Sigmoid colon (tissue), 7 donors: ENCODE data around the gene SORCS2. TPM values are rescaled to one million over a fixed set of nuclear protein-coding genes. Genes with fewer than 3 reads are reported as not detected.
A peak's percentile ranks its signal among the peaks of the same experiment; 100 is the strongest.

Experiments used
- DNase-seq: peaks from one replicate; pipeline ENCODE4 v3.0.0-alpha.2; 2019
- H3K27ac ChIP-seq, 4 donors: fragments of 200-600 bp; sonication (generic); one replicate each; pipeline ENCODE4 v1.5.1; 2016 to 2019; ENCODE audit warnings: mild to moderate bottlenecking in 1 of 4
- H3K27me3 ChIP-seq, 3 donors: fragments of 200-600 bp; sonication (generic); one replicate each; pipeline ENCODE4 v1.5.1; 2019; ENCODE audit warnings: mild to moderate bottlenecking in 1 of 3
- H3K36me3 ChIP-seq, 4 donors: fragments of 200-600 bp; sonication (generic); one replicate each; pipeline ENCODE4 v1.5.1; 2016 to 2019
- H3K4me1 ChIP-seq, 4 donors: fragments of 200-600 bp; sonication (generic); one replicate each; pipeline ENCODE4 v1.5.1; 2017 to 2019
- H3K4me3 ChIP-seq, 4 donors: fragments of 200-600 bp; sonication (generic); one replicate each; pipeline ENCODE4 v1.5.1; 2017 to 2019; ENCODE audit warnings: mild to moderate bottlenecking in 2 of 4, moderate library complexity in 1 of 4
- H3K9me3 ChIP-seq, 4 donors: fragments of 200-600 bp in 3 of 4; sonication (generic) in 3 of 4; one replicate each; pipeline versions ENCODE4 v1.5.1 to v1.6.1; 2013 to 2019
- CTCF ChIP-seq, 4 experiments: fragments of 450-650 bp in 3 of 4; fragments of 200-600 bp in 1 of 4; IDR thresholded peaks; one replicate each; pipeline ENCODE4 v1.5.1; 2016 to 2019; ENCODE audit warnings: antibody characterized with exemption in 4 of 4, mild to moderate bottlenecking in 3 of 4, moderate library complexity in 2 of 4
- EP300 ChIP-seq, 4 donors: sonication (generic); formaldehyde crosslinking; IDR thresholded peaks; one replicate each; pipeline ENCODE4 v1.6.1; 2017; ENCODE audit warnings: antibody characterized with exemption in 4 of 4
- POLR2A ChIP-seq, 2 donors: fragments of 450-650 bp; IDR thresholded peaks; one replicate each; pipeline ENCODE4 v1.6.1; 2016; ENCODE audit warnings: antibody characterized with exemption in 2 of 2, mild to moderate bottlenecking in 2 of 2, moderate library complexity in 2 of 2
- POLR2AphosphoS5 ChIP-seq, 4 donors: sonication (generic); formaldehyde crosslinking; IDR thresholded peaks; one replicate each; pipeline ENCODE4 v1.6.1; 2017; ENCODE audit warnings: antibody characterized with exemption in 4 of 4
- WGBS, 2 donors: extraction: QIAGEN DNeasy Blood & Tissue Kit; methylation state at CpG; one replicate each; pipeline ENCODE4 v1.1.7; 2013; 5-methylcytosine and 5-hydroxymethylcytosine counted together
- intact Hi-C: fragments of 100-400 bp; cut with DNase I; formaldehyde crosslinking; loops from one replicate; pipeline ENCODE4 v1.15.1; 2023
- polyA plus RNA-seq, 3 donors: library from polyadenylated mRNA; stranded (reverse); fragments of 200-250 nt; gene quantifications; one replicate each; pipeline ENCODE4 v1.2.3, GENCODE V29; 2013
- total RNA-seq, 4 donors: library from RNA; depleted of rRNA; stranded (reverse); fragments of >200 nt; gene quantifications; one replicate each; pipeline ENCODE4 v1.1.0, GENCODE V29; 2016
- donor health status: healthy with polysubstance abuse.
- donor health status: Bipolar disorder and iron deficiency.
- donor health status: healthy.

SORCS2 gene
- total and polyA plus RNA-seq, 7 donors, result 1.8 to 6.4 (median 3.9) TPM; not detected in 2

GRCh38 chr4:7326693-7327340 is 134.5 kb downstream of the SORCS2 start:
- TF ChIP-seq CTCF (IDR thresholded peaks at IDR 0.05), result no peak
- TF ChIP-seq EP300 (IDR thresholded peaks at IDR 0.05), result no peak
- TF ChIP-seq POLR2AphosphoS5 (IDR thresholded peaks at IDR 0.05), result no peak
- no peak for TF ChIP-seq POLR2A (IDR thresholded peaks at IDR 0.05)
- H3K4me1 ChIP-seq, result peaks cover 0 to 25% (median 6%) of the 10 kb centered on the region in 4 donors
- H3K4me3 ChIP-seq, result no peak overlapping the region
- DNase-seq, result no peak
- H3K36me3 ChIP-seq, result no peaks in the 10 kb centered on the region
- no peaks in the 10 kb centered on the region for H3K9me3 ChIP-seq
- H3K27ac ChIP-seq, result peak overlapping the region in 1 of 4 donors; percentile 1
- intact Hi-C loops, result no loop called here
- no peaks in the 10 kb centered on the region for H3K27me3 ChIP-seq
- 72 to 73% methylated on average over 20 of the region's 20 CpGs for WGBS, 2 donors

- WGBS, 2 donors, result 42 to 71% methylated on average over 17 of the region's 17 CpGs
- Histone ChIP-seq H3K27me3 (no peaks in the 10 kb centered on the region), H3K9me3 (no peaks in the 10 kb centered on the region), H3K27ac (peak overlapping the region in 1 of 4 donors; percentile 1), H3K4me1 (peaks cover 0 to 25% (median 9%) of the 10 kb centered on the region in 4 donors), H3K36me3 (no peaks in the 10 kb centered on the region), H3K4me3 (no peak overlapping the region)
- TF ChIP-seq POLR2AphosphoS5 (IDR thresholded peaks at IDR 0.05), result no peak
- no peak for TF ChIP-seq POLR2A (IDR thresholded peaks at IDR 0.05)
- TF ChIP-seq EP300 (IDR thresholded peaks at IDR 0.05), result no peak
- no peak for TF ChIP-seq CTCF (IDR thresholded peaks at IDR 0.05)
- no peak for DNase-seq
- intact Hi-C loops, result no loop called here
These were observed 135.1 kb downstream of the SORCS2 start for GRCh38 chr4:7327341-7327885.

GRCh38 chr4:7328162-7328912 is 136.0 kb downstream of the SORCS2 start:
- TF ChIP-seq CTCF (IDR thresholded peaks at IDR 0.05) (no peak), EP300 (IDR thresholded peaks at IDR 0.05) (no peak), POLR2A (IDR thresholded peaks at IDR 0.05) (no peak), POLR2AphosphoS5 (IDR thresholded peaks at IDR 0.05) (no peak)
- DNase-seq, result no peak
- intact Hi-C loops, result no loop called here
- H3K27me3 ChIP-seq, result no peaks in the 10 kb centered on the region
- H3K36me3 ChIP-seq, result no peaks in the 10 kb centered on the region
- no peaks in the 10 kb centered on the region for H3K9me3 ChIP-seq
- peaks cover 0 to 25% (median 10%) of the 10 kb centered on the region in 4 donors for H3K4me1 ChIP-seq
- H3K27ac ChIP-seq, result no peak overlapping the region
- 78 to 88% methylated on average over 15 of the region's 15 CpGs for WGBS, 2 donors
- no peak overlapping the region for H3K4me3 ChIP-seq

- Histone ChIP-seq H3K36me3 (no peaks in the 10 kb centered on the region), H3K27ac (no peak overlapping the region), H3K27me3 (no peaks in the 10 kb centered on the region), H3K4me3 (no peak overlapping the region), H3K9me3 (no peaks in the 10 kb centered on the region), H3K4me1 (peaks cover 0 to 25% (median 10%) of the 10 kb centered on the region in 4 donors)
- 56 to 67% methylated on average over 22 of the region's 22 CpGs for WGBS, 2 donors
- DNase-seq, result no peak
- intact Hi-C loops, result no loop called here
- no peak for TF ChIP-seq POLR2A (IDR thresholded peaks at IDR 0.05)
- TF ChIP-seq EP300 (IDR thresholded peaks at IDR 0.05), result no peak
- no peak for TF ChIP-seq POLR2AphosphoS5 (IDR thresholded peaks at IDR 0.05)
- no peak for TF ChIP-seq CTCF (IDR thresholded peaks at IDR 0.05)
These were observed 136.7 kb downstream of the SORCS2 start for GRCh38 chr4:7328913-7329638.
